HEK293T (cell line): ENCODE results near the gene WFDC6.

Source experiments
- CTCF ChIA-PET: fragments of 350-600 bp; formaldehyde crosslinking; extraction: SDS; loops from one replicate; lab custom pipeline; 2021; ENCODE audit warnings: antibody characterized with exemption, inconsistent platforms; lab: Yijun Ruan, JAX
- POLR2A ChIA-PET: fragments of 350-600 bp; formaldehyde crosslinking; extraction: SDS; loops from one replicate; lab custom pipeline; 2020; ENCODE audit warnings: antibody characterized with exemption, inconsistent platforms; lab: Yijun Ruan, JAX
- DNase-seq: peaks from one replicate; pipeline ENCODE4 v3.0.0; 2012; ENCODE audit warnings: mixed read lengths; ENCODE audit errors: extremely low spot score
- ARNT ChIP-seq: fragments of 450-650 bp; IDR thresholded peaks from 2 replicates; pipeline ENCODE4 v1.6.1; 2017; ENCODE audit warnings: mild to moderate bottlenecking
- BHLHE40 ChIP-seq: fragments of 450-650 bp; IDR thresholded peaks from 2 replicates; pipeline ENCODE4 v1.6.1; 2016; ENCODE audit warnings: mild to moderate bottlenecking, moderate library complexity, borderline replicate concordance
- CTBP1 ChIP-seq: fragments of 450-650 bp; IDR thresholded peaks from 2 replicates; pipeline ENCODE4 v1.6.1; 2016; ENCODE audit warnings: borderline replicate concordance
- ELF4 ChIP-seq: fragments of 450-650 bp; IDR thresholded peaks from 2 replicates; pipeline ENCODE4 v1.6.1; 2017; ENCODE audit warnings: antibody characterized with exemption
- FOXA1 ChIP-seq: fragments of 450-650 bp; IDR thresholded peaks from 2 replicates; pipeline ENCODE4 v1.6.1; 2016; ENCODE audit warnings: mild to moderate bottlenecking
- FOXK2 ChIP-seq: fragments of 450-650 bp; IDR thresholded peaks from 2 replicates; pipeline ENCODE4 v1.6.1; 2016; ENCODE audit warnings: mild to moderate bottlenecking
- FOXM1 ChIP-seq: fragments of 450-650 bp; IDR thresholded peaks from 2 replicates; pipeline ENCODE4 v1.6.1; 2017; ENCODE audit warnings: mild to moderate bottlenecking, borderline replicate concordance
- HDGF ChIP-seq: fragments of 450-650 bp; IDR thresholded peaks from 2 replicates; pipeline ENCODE4 v1.6.1; 2017; ENCODE audit warnings: antibody characterized with exemption, borderline replicate concordance
- L3MBTL2 ChIP-seq: fragments of 450-650 bp; conservative IDR thresholded peaks from 2 replicates; pipeline ENCODE4 v1.6.1; 2016; ENCODE audit warnings: mild to moderate bottlenecking
- LEF1 ChIP-seq: fragments of 450-650 bp; IDR thresholded peaks from 2 replicates; pipeline ENCODE4 v1.6.1; 2017; ENCODE audit warnings: mild to moderate bottlenecking, borderline replicate concordance
- NFRKB ChIP-seq: fragments of 450-650 bp; IDR thresholded peaks from 2 replicates; pipeline ENCODE4 v1.6.1; 2016; ENCODE audit warnings: mild to moderate bottlenecking, moderate library complexity
- SP1 ChIP-seq: fragments of 450-650 bp; IDR thresholded peaks from 2 replicates; pipeline ENCODE4 v1.6.1; 2017
- SUZ12 ChIP-seq: fragments of 450-650 bp; IDR thresholded peaks from 2 replicates; pipeline ENCODE4 v1.6.1; 2016; ENCODE audit warnings: mild to moderate bottlenecking
- TARDBP ChIP-seq: fragments of 450-650 bp; IDR thresholded peaks from 2 replicates; pipeline ENCODE4 v1.6.1; 2016
- ZNF384 ChIP-seq: fragments of 450-650 bp; IDR thresholded peaks from 2 replicates; pipeline ENCODE4 v1.6.1; 2016
- TF ChIP-seq, protein P1 (sequence below): fragments of 450-650 bp; IDR thresholded peaks from 2 replicates; pipeline ENCODE4 v1.6.1; 2016

Gene WFDC6

DNA sequence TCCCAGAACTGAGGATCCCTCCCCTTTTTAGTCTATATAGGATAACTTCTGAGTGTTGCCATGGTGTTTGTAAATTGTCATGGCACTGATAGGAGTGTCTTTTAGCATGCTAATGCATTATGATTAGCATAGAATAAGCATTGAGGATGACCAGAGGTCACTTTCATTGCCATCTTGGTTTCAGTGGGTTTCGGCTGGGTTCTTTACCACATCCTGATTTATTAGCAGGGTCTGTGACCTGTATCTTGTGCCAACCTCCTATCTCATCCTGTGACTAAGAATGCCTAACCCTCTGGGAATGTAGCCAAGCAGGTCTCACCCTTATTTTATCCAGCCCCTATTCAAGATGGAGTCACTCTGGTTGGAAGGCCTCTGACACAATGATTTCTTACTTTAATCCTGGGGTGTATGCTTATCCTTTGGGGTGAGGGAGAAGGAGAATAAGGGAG lies 50.2 kb downstream of the WFDC6 start:
- TF ChIP-seq SUZ12 (no peak), HDGF (no peak), FOXM1 (no peak), ELF4 (no peak), TARDBP (no peak), NFRKB (no peak), LEF1 (no peak), SP1 (no peak), FOXA1 (no peak), FOXK2 (no peak), CTBP1 (no peak), BHLHE40 (no peak), ARNT (no peak), ZNF384 (no peak), L3MBTL2 (no peak)
- TF ChIP-seq, protein P1, sequence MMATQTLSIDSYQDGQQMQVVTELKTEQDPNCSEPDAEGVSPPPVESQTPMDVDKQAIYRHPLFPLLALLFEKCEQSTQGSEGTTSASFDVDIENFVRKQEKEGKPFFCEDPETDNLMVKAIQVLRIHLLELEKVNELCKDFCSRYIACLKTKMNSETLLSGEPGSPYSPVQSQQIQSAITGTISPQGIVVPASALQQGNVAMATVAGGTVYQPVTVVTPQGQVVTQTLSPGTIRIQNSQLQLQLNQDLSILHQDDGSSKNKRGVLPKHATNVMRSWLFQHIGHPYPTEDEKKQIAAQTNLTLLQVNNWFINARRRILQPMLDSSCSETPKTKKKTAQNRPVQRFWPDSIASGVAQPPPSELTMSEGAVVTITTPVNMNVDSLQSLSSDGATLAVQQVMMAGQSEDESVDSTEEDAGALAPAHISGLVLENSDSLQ = no peak
- POLR2A ChIA-PET = no interaction called here
- DNase-seq = no peak
- CTCF ChIA-PET = no interaction called here

- DNase-seq = peak; percentile 34
- ChIA-PET CTCF (no interaction called here), POLR2A (no interaction called here)
- TF ChIP-seq BHLHE40 = no peak
- TF ChIP-seq HDGF = no peak
- TF ChIP-seq, protein P1 = no peak
- no peak for TF ChIP-seq SP1
- TF ChIP-seq LEF1 = no peak
Measured at GRCh38 chr20:45487231-45487635, 52.0 kb downstream of the WFDC6 start.

- POLR2A ChIA-PET = interaction anchor here (0.7 to 1.0 kb wide), 2 partner anchors 27 to 109 kb away, joined by 3 read pairs; no protein-coding TSS in a partner anchor
- no peak for DNase-seq
- CTCF ChIA-PET = interaction anchor here (0.7 kb wide), 1 partner anchor 285 kb away, joined by 3 read pairs; no protein-coding TSS in a partner anchor
- TF ChIP-seq L3MBTL2 (no peak), FOXA1 (no peak), NFRKB (no peak), TARDBP (no peak), HDGF (no peak), CTBP1 (no peak), FOXM1 (no peak), BHLHE40 (no peak)
Measured at GRCh38 chr20:45485388-45485787, 53.9 kb downstream of the WFDC6 start.

DNA sequence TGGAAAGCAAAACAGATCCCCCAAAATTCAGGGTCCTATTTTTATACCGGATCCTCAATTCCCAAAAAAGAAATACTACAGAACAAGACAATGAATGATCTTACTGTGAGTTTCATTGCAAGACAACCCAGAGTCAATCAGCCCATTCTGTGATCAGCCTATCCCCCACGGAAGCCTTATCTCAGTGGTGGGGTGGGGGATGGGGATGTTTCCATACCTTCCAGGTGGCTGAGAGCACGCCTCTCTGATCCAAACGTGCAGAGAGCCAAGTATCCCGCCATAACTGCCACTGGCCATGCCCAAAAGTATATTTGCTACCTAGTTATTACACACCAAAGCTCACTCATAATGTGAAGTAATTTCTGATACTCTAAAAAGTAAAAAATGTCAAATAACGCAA lies 54.6 kb downstream of the WFDC6 start:
- TF ChIP-seq TARDBP = no peak
- no peak for TF ChIP-seq CTBP1
- DNase-seq = no peak
- CTCF ChIA-PET = no interaction called here
- POLR2A ChIA-PET = no interaction called here
